ENCODE data around the gene LEO1. TPM values are rescaled to one million over a fixed set of nuclear protein-coding genes. Genes with fewer than 3 reads are reported as not detected.

The LEO1 gene
- total and polyA plus RNA-seq, 2 of the 13 experiments (the other 11 are each of a cell fraction or from before 2014, with no cell fraction given): 17.0 to 60.3 TPM

DNA sequence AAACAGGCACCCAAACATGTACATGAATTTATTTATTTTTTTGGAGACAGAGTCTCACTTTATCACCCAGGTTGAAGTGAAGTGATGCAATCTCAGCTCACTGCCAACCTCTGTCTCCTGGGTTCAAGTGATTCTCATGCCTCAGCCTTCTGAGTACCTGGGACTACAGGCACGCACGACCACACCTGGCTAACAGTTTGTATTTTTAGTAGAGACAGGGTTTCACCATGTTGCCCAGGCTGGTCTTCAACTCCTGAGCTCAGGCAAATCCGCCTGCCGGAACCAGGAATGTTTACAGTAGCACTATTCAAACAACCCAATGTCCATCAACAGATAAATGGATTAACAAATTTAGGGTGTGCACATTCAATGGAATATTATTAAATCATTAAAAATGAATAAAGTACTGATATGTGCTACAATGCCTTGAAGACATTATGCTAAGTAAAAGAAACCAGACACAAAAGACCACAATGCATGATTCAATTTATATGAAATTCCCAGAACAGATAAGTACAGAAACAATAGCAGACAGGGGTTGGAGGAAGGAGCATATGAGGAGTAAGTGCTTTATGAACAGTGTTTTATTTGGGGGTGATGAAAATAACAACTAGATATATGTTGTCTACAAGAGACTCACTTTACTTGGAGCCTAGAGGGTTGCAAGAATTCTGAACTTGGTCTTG lies 1.3 kb downstream of the LEO1 start (continued):
- TF ChIP-seq ATF6 (CRISPR knock-in tag; conservative IDR thresholded peaks at IDR 0.05): no peak
- no peak for TF ChIP-seq KLF13 (CRISPR knock-in tag; IDR thresholded peaks at IDR 0.05)
- TF ChIP-seq ZNF775 (CRISPR knock-in tag; IDR thresholded peaks at IDR 0.05; ENCODE audit: borderline replicate concordance): no peak
- no peak for TF ChIP-seq ZNF256 (CRISPR knock-in tag; conservative IDR thresholded peaks at IDR 0.05)
- TF ChIP-seq ZNF143 (CRISPR knock-in tag; IDR thresholded peaks at IDR 0.05): no peak
- TF ChIP-seq ZNF225 (CRISPR knock-in tag; IDR thresholded peaks at IDR 0.05): no peak
- TF ChIP-seq NFKB2 (CRISPR knock-in tag; IDR thresholded peaks at IDR 0.05; ENCODE audit: borderline replicate concordance): no peak
- TF ChIP-seq ZNF761 (CRISPR knock-in tag; conservative IDR thresholded peaks at IDR 0.05): no peak
- no peak for TF ChIP-seq PCBP2 (optimal IDR thresholded peaks at IDR 0.05; ENCODE audit: low read depth, low read length, poor library complexity, severe bottlenecking)
- no peak for TF ChIP-seq ZNF17 (CRISPR knock-in tag; IDR thresholded peaks at IDR 0.05)
- TF ChIP-seq, protein P1, sequence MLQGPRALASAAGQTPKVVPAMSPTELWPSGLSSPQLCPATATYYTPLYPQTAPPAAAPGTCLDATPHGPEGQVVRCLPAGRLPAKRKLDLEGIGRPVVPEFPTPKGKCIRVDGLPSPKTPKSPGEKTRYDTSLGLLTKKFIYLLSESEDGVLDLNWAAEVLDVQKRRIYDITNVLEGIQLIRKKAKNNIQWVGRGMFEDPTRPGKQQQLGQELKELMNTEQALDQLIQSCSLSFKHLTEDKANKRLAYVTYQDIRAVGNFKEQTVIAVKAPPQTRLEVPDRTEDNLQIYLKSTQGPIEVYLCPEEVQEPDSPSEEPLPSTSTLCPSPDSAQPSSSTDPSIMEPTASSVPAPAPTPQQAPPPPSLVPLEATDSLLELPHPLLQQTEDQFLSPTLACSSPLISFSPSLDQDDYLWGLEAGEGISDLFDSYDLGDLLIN (CRISPR knock-in tag; IDR thresholded peaks at IDR 0.05; ENCODE audit: borderline replicate concordance): no peak
- TF ChIP-seq ZNF674 (CRISPR knock-in tag; IDR thresholded peaks at IDR 0.05; ENCODE audit: low read depth): no peak
- no peak for TF ChIP-seq PRPF4 (IDR thresholded peaks at IDR 0.05; ENCODE audit: low read depth, low read length, poor library complexity, severe bottlenecking)
- TF ChIP-seq HOXA9 (CRISPR knock-in tag; IDR thresholded peaks at IDR 0.05; ENCODE audit: borderline replicate concordance): no peak
- peak; percentile 57 for TF ChIP-seq RARA (CRISPR knock-in tag; IDR thresholded peaks at IDR 0.05)
- TF ChIP-seq, protein P2, sequence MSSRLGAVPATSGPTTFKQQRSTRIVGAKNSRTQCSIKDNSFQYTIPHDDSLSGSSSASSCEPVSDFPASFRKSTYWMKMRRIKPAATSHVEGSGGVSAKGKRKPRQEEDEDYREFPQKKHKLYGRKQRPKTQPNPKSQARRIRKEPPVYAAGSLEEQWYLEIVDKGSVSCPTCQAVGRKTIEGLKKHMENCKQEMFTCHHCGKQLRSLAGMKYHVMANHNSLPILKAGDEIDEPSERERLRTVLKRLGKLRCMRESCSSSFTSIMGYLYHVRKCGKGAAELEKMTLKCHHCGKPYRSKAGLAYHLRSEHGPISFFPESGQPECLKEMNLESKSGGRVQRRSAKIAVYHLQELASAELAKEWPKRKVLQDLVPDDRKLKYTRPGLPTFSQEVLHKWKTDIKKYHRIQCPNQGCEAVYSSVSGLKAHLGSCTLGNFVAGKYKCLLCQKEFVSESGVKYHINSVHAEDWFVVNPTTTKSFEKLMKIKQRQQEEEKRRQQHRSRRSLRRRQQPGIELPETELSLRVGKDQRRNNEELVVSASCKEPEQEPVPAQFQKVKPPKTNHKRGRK (CRISPR knock-in tag; IDR thresholded peaks at IDR 0.05): no peak; the same call in 1 of the 2 replicates
- TF ChIP-seq ZNF460 (CRISPR knock-in tag; IDR thresholded peaks at IDR 0.05; ENCODE audit: borderline replicate concordance): no peak
- no peak for TF ChIP-seq ZBTB21 (CRISPR knock-in tag; IDR thresholded peaks at IDR 0.05)
- TF ChIP-seq STAT5B (CRISPR knock-in tag; IDR thresholded peaks at IDR 0.05): no peak
- TF ChIP-seq DR1 (CRISPR knock-in tag; IDR thresholded peaks at IDR 0.05): no peak
- no peak for TF ChIP-seq ZBTB8A (CRISPR knock-in tag; IDR thresholded peaks at IDR 0.05; ENCODE audit: borderline replicate concordance, low read depth)
- no peak for TF ChIP-seq RBAK (CRISPR knock-in tag; IDR thresholded peaks at IDR 0.05)
- TF ChIP-seq THAP7 (CRISPR knock-in tag; IDR thresholded peaks at IDR 0.05): no peak
- TF ChIP-seq TFDP1 (CRISPR knock-in tag; IDR thresholded peaks at IDR 0.05; ENCODE audit: borderline replicate concordance): no peak

Measured in HepG2 (cell line).